Measurements from ENCODE around the gene PCDHGC3. TPM values are rescaled to one million over a fixed set of nuclear protein-coding genes. Genes with fewer than 3 reads are reported as not detected.

The PCDHGC3 gene
- polyA plus RNA-seq, 1 of the 3 experiments (the other 2 are of a cell fraction) = 97.0 TPM

GRCh38 chr5:141514330-141515133 lies 38.8 kb downstream of the PCDHGC3 start:
- DNase-seq = no peak
- H3K4me2 ChIP-seq = peak overlapping the region; percentile 81
- peaks cover 35 to 45% of the 10 kb centered on the region in 2 experiments for H3K36me3 ChIP-seq (replicated peaks in 1 of 2; ENCODE audit: control insufficient read depth in 1 of 2, insufficient read depth in 2 of 2, low read length in 1 of 2)
- peaks cover 43% of the 10 kb centered on the region for H3F3A ChIP-seq (replicated peaks; ENCODE audit: insufficient read depth)
- H3K27me3 ChIP-seq (ENCODE audit: insufficient read depth) = no peaks in the 10 kb centered on the region
- peaks cover 11% of the 10 kb centered on the region; the same call in 1 of the 2 replicates for H3K79me2 ChIP-seq (ENCODE audit: insufficient read depth)
- no peaks in the 10 kb centered on the region for H3K9me3 ChIP-seq
- no peaks in the 10 kb centered on the region for H4K20me1 ChIP-seq (ENCODE audit: insufficient read depth)
- ChIA-PET CTCF (interaction anchor here (0.6 to 10.1 kb wide), 11 partner anchors 9 to 132 kb away, joined by 3 to 113 read pairs (median 6); partner anchors contain the start of genes PCDHGA7, PCDHGB7, PCDHGC3 and PCDHGC4), POLR2A (interaction anchor here (1.0 to 2.8 kb wide), 10 partner anchors 9 to 194 kb away, joined by 3 to 16 read pairs (median 4); partner anchors contain the start of genes PCDHGB7, PCDHGC3, PCDHGC4 and TAF7)
- peak overlapping the region; percentile 42 to 53; a peak in 2 of 4 replicates for H3K4me3 ChIP-seq (ENCODE audit: low read depth in 2 of 2, low read length in 1 of 2)
- H3K4me1 ChIP-seq (ENCODE audit: control insufficient read depth in 1 of 2, insufficient read depth in 2 of 2, low read depth in 1 of 2, low read length in 1 of 2) = peaks cover 71 to 74% of the 10 kb centered on the region in 2 experiments
- peak overlapping the region; percentile 80 for H3K9ac ChIP-seq
- WGBS (ENCODE audit: low lambda C conversion rate) = 43% methylated on average over 3 of the region's 6 CpGs
- peak; percentile 38; the same call in 1 of the 2 replicates for TF ChIP-seq RXRA (IDR thresholded peaks at IDR 0.05; ENCODE audit: borderline replicate concordance, low read depth)
- TF ChIP-seq CHD2 (IDR thresholded peaks at IDR 0.05; ENCODE audit: low read length, partially characterized antibody) = no peak
- peak; percentile 9; the same call in 1 of the 2 replicates for TF ChIP-seq TAF1 (IDR thresholded peaks at IDR 0.05; ENCODE audit: borderline replicate concordance, low read depth, low read length)
- no peak for TF ChIP-seq POLR2AphosphoS5 (IDR thresholded peaks at IDR 0.05; ENCODE audit: low read depth, low read length)
- TF ChIP-seq, protein P1, sequence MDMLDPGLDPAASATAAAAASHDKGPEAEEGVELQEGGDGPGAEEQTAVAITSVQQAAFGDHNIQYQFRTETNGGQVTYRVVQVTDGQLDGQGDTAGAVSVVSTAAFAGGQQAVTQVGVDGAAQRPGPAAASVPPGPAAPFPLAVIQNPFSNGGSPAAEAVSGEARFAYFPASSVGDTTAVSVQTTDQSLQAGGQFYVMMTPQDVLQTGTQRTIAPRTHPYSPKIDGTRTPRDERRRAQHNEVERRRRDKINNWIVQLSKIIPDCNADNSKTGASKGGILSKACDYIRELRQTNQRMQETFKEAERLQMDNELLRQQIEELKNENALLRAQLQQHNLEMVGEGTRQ (IDR thresholded peaks at IDR 0.05; ENCODE audit: borderline replicate concordance, low read depth, low read length) = no peak
- TF ChIP-seq TCF12 (IDR thresholded peaks at IDR 0.05) = peak; percentile 58
- TF ChIP-seq TEAD4 (IDR thresholded peaks at IDR 0.05; ENCODE audit: borderline replicate concordance, insufficient read depth) = peak; percentile 37; the same call in 1 of the 2 replicates
- TF ChIP-seq MAX (IDR thresholded peaks at IDR 0.05; ENCODE audit: low read depth) = no peak
- no peak for TF ChIP-seq EZH2phosphoT487 (IDR thresholded peaks at IDR 0.05; ENCODE audit: borderline replicate concordance, low read depth)
- TF ChIP-seq, protein P2, sequence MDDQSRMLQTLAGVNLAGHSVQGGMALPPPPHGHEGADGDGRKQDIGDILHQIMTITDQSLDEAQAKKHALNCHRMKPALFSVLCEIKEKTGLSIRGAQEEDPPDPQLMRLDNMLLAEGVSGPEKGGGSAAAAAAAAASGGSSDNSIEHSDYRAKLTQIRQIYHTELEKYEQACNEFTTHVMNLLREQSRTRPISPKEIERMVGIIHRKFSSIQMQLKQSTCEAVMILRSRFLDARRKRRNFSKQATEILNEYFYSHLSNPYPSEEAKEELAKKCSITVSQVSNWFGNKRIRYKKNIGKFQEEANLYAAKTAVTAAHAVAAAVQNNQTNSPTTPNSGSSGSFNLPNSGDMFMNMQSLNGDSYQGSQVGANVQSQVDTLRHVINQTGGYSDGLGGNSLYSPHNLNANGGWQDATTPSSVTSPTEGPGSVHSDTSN (IDR thresholded peaks at IDR 0.05) = peak; percentile 8; the same call in 1 of the 2 replicates
- TF ChIP-seq FOXJ3 (CRISPR knock-in tag; IDR thresholded peaks at IDR 0.05) = no peak
- no peak for TF ChIP-seq JUND (IDR thresholded peaks at IDR 0.05)
- TF ChIP-seq, protein P3, sequence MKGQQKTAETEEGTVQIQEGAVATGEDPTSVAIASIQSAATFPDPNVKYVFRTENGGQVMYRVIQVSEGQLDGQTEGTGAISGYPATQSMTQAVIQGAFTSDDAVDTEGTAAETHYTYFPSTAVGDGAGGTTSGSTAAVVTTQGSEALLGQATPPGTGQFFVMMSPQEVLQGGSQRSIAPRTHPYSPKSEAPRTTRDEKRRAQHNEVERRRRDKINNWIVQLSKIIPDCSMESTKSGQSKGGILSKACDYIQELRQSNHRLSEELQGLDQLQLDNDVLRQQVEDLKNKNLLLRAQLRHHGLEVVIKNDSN (IDR thresholded peaks at IDR 0.05; ENCODE audit: borderline replicate concordance, low read depth) = no peak
- TF ChIP-seq NFIC (IDR thresholded peaks at IDR 0.05; ENCODE audit: borderline replicate concordance) = no peak
- TF ChIP-seq YY1 (IDR thresholded peaks at IDR 0.05; ENCODE audit: low read depth) = 0 out of 2 replicates have a peak, but pooled peaks have one; percentile 15
- peak; percentile 13 to 19; a peak in 1 of 4 replicates for TF ChIP-seq EP300 (IDR thresholded peaks at IDR 0.05; ENCODE audit: borderline replicate concordance in 1 of 2, low read depth in 1 of 2, low read length in 1 of 2)
- H3K9me2 ChIP-seq = no peaks in the 10 kb centered on the region
- H3K27ac ChIP-seq (ENCODE audit: low read depth in 2 of 2, low read length in 1 of 2) = peak overlapping the region; percentile 99 to 100
- H2AFZ ChIP-seq (ENCODE audit: low read depth) = no peak overlapping the region
